Measurements from ENCODE around the gene GPR150. TPM values are rescaled to one million over a fixed set of nuclear protein-coding genes. Genes with fewer than 3 reads are reported as not detected.
A peak's percentile ranks its signal among the peaks of the same experiment; 100 is the strongest.

GPR150 gene
- total and polyA plus RNA-seq, 10 of the 15 experiments (the other 5 are each of a cell fraction or from before 2014, with no cell fraction given): 0.08 to 1.1 (median 0.37) TPM; not detected in 1

- TF ChIP-seq ZBTB11 (CRISPR knock-in tag; IDR thresholded peaks at IDR 0.05) (no peak), BCL3 (IDR thresholded peaks at IDR 0.05; ENCODE audit: borderline replicate concordance, insufficient read depth, low read depth, low read length, poor library complexity, severe bottlenecking) (peak; percentile 28), PKNOX1 (IDR thresholded peaks at IDR 0.05) (peak; percentile 40; the same call in 1 of the 2 replicates), TCF12 (IDR thresholded peaks at IDR 0.05; ENCODE audit: low read depth, low read length) (peak; percentile 90), NR2C2 (IDR thresholded peaks at IDR 0.05; ENCODE audit: borderline replicate concordance, control insufficient read depth, insufficient read length, low read depth) (no peak), BACH1 (IDR thresholded peaks at IDR 0.05; ENCODE audit: borderline replicate concordance) (peak; percentile 64; the same call in 1 of the 2 replicates), SRF (IDR thresholded peaks at IDR 0.05; ENCODE audit: low read depth in 2 of 2, low read length in 2 of 2) (no peak), USF1 (IDR thresholded peaks at IDR 0.05; ENCODE audit: borderline replicate concordance, extremely low read length, insufficient read depth, low read depth, low read length) (peak; percentile 93), PML (IDR thresholded peaks at IDR 0.05; ENCODE audit: low read length) (0 out of 2 replicates have a peak, but pooled peaks have one; percentile 66), ATF7 (IDR thresholded peaks at IDR 0.05; ENCODE audit: low read depth) (no peak), RELA (IDR thresholded peaks at IDR 0.05; ENCODE audit: borderline replicate concordance, partially characterized antibody) (peak; percentile 40), EED (IDR thresholded peaks at IDR 0.05; ENCODE audit: low read depth) (no peak), BHLHE40 (IDR thresholded peaks at IDR 0.05; ENCODE audit: borderline replicate concordance in 1 of 2, low read depth in 2 of 2, low read length in 1 of 2) (peak; percentile 97 to 99), CEBPB (IDR thresholded peaks at IDR 0.05; ENCODE audit: borderline replicate concordance in 1 of 2, low read depth in 2 of 2, low read length in 2 of 2) (no peak), RAD51 (IDR thresholded peaks at IDR 0.05) (peak; percentile 91), MYB (IDR thresholded peaks at IDR 0.05; ENCODE audit: borderline replicate concordance, low read depth, low read length) (no peak), ZNF622 (IDR thresholded peaks at IDR 0.05) (no peak), SMAD1 (IDR thresholded peaks at IDR 0.05; ENCODE audit: low read depth, partially characterized antibody) (no peak), DPF2 (IDR thresholded peaks at IDR 0.05) (peak; percentile 78), ATF3 (IDR thresholded peaks at IDR 0.05; ENCODE audit: borderline replicate concordance, extremely low read depth, low read depth, low read length) (peak; percentile 69; the same call in 1 of the 2 replicates), SMC3 (IDR thresholded peaks at IDR 0.05; ENCODE audit: borderline replicate concordance, low read length) (no peak), BMI1 (IDR thresholded peaks at IDR 0.05; ENCODE audit: borderline replicate concordance) (no peak)
Measured at GRCh38 chr5:95646569-95647431, 26.9 kb downstream of the GPR150 start, which contains the start of gene RFESD (continued).

Data from GM12878 (cell line).